Measurements from ENCODE around the gene KRT86.

GRCh38 chr12:52343550-52343949 is 69.1 kb downstream of the KRT86 start:
- TF ChIP-seq, protein P1, sequence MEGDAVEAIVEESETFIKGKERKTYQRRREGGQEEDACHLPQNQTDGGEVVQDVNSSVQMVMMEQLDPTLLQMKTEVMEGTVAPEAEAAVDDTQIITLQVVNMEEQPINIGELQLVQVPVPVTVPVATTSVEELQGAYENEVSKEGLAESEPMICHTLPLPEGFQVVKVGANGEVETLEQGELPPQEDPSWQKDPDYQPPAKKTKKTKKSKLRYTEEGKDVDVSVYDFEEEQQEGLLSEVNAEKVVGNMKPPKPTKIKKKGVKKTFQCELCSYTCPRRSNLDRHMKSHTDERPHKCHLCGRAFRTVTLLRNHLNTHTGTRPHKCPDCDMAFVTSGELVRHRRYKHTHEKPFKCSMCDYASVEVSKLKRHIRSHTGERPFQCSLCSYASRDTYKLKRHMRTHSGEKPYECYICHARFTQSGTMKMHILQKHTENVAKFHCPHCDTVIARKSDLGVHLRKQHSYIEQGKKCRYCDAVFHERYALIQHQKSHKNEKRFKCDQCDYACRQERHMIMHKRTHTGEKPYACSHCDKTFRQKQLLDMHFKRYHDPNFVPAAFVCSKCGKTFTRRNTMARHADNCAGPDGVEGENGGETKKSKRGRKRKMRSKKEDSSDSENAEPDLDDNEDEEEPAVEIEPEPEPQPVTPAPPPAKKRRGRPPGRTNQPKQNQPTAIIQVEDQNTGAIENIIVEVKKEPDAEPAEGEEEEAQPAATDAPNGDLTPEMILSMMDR (conservative IDR thresholded peaks at IDR 0.05): no peak
- no peak for TF ChIP-seq ZFX (IDR thresholded peaks at IDR 0.05)

Measured in C4-2B (cell line).